Testis (tissue), 3 donors: ENCODE measurements around the gene OR7G1. TPM values are rescaled to one million over a fixed set of nuclear protein-coding genes. Genes with fewer than 3 reads are reported as not detected.

Experiments
- DNase-seq: peaks from one replicate; pipeline ENCODE4 v3.0.0-alpha.2; 2019
- H3K27ac ChIP-seq, 2 donors: fragments of 200-600 bp; sonication (generic); one replicate each; pipeline ENCODE4 v1.5.1; 2019
- H3K27me3 ChIP-seq: fragments of 200-600 bp; sonication (generic); one replicate; pipeline ENCODE4 v1.5.1; 2019
- H3K36me3 ChIP-seq: fragments of 200-600 bp; sonication (generic); one replicate; pipeline ENCODE4 v1.5.1; 2017; ENCODE audit warnings: low read depth; ENCODE audit errors: missing control alignments
- H3K4me1 ChIP-seq: fragments of 200-600 bp; sonication (generic); one replicate; pipeline ENCODE4 v1.5.1; 2019
- H3K4me3 ChIP-seq, 2 donors: fragments of 200-600 bp; sonication (generic); one replicate each; pipeline ENCODE4 v1.5.1; 2017 to 2019
- H3K9me3 ChIP-seq: fragments of 200-600 bp; sonication (generic); one replicate; pipeline ENCODE4 v1.5.1; 2017
- POLR2A ChIP-seq: fragments of 450-650 bp; IDR thresholded peaks from one replicate; pipeline ENCODE4 v1.6.1; 2017; ENCODE audit warnings: antibody characterized with exemption, mild to moderate bottlenecking, moderate library complexity
- WGBS, 2 donors: methylation state at CpG; one replicate each; pipeline ENCODE4 v1.1.5; 2018; 5-methylcytosine and 5-hydroxymethylcytosine counted together
- intact Hi-C: fragments of 100-400 bp; cut with DNase I; formaldehyde crosslinking; loops from one replicate; pipeline ENCODE4 v1.15.1; 2023; ENCODE audit warnings: low total_unique reads
- polyA plus RNA-seq: library from polyadenylated mRNA; stranded (reverse); fragments of 350-450 nt; fragmentation: Illumina TruSeq; extraction: RNeasy Lipid Tissue Mini Kit (QIAGEN cat#74804); gene quantifications from one replicate; pipeline ENCODE4 v1.2.3, GENCODE V29; 2014; ENCODE audit warnings: low read depth, low replicate concordance; ENCODE audit not compliant: insufficient read depth
- total RNA-seq, 2 donors: library from RNA; depleted of rRNA; stranded (reverse); fragments of >200 nt; gene quantifications; one replicate each; pipeline ENCODE4 v1.2.3, GENCODE V29; 2016
- TF ChIP-seq, protein P1 (sequence below), 3 experiments: fragments of 450-650 bp in 2 of 3; fragments of 200-600 bp in 1 of 3; sonication (generic) in 1 of 3; IDR thresholded peaks; one replicate each; pipeline ENCODE4 v1.5.1; 2016 to 2019; ENCODE audit warnings: antibody characterized with exemption in 3 of 3, mild to moderate bottlenecking in 2 of 3, moderate library complexity in 1 of 3

The OR7G1 gene
- total and polyA plus RNA-seq, 3 donors from 2014 or later = not detected

- H3K4me1 ChIP-seq = no peaks in the 10 kb centered on the region
- no peaks in the 10 kb centered on the region for H3K36me3 ChIP-seq
- 93 to 96% methylated on average over 4 of the region's 4 CpGs for WGBS, 2 donors
- TF ChIP-seq, protein P1, sequence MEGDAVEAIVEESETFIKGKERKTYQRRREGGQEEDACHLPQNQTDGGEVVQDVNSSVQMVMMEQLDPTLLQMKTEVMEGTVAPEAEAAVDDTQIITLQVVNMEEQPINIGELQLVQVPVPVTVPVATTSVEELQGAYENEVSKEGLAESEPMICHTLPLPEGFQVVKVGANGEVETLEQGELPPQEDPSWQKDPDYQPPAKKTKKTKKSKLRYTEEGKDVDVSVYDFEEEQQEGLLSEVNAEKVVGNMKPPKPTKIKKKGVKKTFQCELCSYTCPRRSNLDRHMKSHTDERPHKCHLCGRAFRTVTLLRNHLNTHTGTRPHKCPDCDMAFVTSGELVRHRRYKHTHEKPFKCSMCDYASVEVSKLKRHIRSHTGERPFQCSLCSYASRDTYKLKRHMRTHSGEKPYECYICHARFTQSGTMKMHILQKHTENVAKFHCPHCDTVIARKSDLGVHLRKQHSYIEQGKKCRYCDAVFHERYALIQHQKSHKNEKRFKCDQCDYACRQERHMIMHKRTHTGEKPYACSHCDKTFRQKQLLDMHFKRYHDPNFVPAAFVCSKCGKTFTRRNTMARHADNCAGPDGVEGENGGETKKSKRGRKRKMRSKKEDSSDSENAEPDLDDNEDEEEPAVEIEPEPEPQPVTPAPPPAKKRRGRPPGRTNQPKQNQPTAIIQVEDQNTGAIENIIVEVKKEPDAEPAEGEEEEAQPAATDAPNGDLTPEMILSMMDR (IDR thresholded peaks at IDR 0.05) = no peak
- TF ChIP-seq POLR2A = no peak
- no peaks in the 10 kb centered on the region for H3K9me3 ChIP-seq
- DNase-seq = no peak
- no peak overlapping the region for H3K4me3 ChIP-seq
- intact Hi-C loops = no loop called here
- no peak overlapping the region for H3K27ac ChIP-seq
- H3K27me3 ChIP-seq = no peaks in the 10 kb centered on the region
Observed at GRCh38 chr19:9155591-9155990, 40.0 kb upstream of the OR7G1 start.

GRCh38 chr19:9151367-9151766 lies 35.8 kb upstream of the OR7G1 start:
- WGBS, 2 donors = 85 to 96% methylated on average over 5 of the region's 5 CpGs
- TF ChIP-seq, protein P1 (IDR thresholded peaks at IDR 0.05) = no peak
- no peak for DNase-seq
- H3K4me1 ChIP-seq = no peaks in the 10 kb centered on the region
- H3K36me3 ChIP-seq = no peaks in the 10 kb centered on the region
- H3K27ac ChIP-seq = no peak overlapping the region
- no peaks in the 10 kb centered on the region for H3K27me3 ChIP-seq
- no peaks in the 10 kb centered on the region for H3K9me3 ChIP-seq
- intact Hi-C loops = no loop called here
- H3K4me3 ChIP-seq = no peak overlapping the region

DNA sequence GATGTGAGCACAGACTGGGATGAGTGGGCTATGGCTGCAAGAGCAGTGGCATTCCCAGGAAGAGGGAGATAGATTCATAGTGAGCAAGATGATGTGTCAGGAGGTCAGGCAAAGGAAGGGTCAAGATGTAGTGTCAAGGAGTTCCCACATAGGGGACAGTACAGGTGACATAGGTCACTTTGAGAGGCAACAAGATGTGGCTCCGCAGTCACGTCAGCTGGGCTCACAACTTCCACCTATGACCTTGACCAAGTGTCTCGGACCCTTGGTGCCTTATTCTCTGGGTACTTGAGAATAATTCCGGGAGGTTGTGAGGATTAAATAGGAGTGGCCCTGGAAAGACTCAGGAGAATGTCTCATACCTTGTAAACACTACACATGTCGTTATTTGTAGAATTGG lies 35.1 kb upstream of the OR7G1 start:
- H3K36me3 ChIP-seq = no peaks in the 10 kb centered on the region

GRCh38 chr19:9149997-9150396 lies 34.4 kb upstream of the OR7G1 start:
- Histone ChIP-seq H3K27me3 (no peaks in the 10 kb centered on the region), H3K36me3 (no peaks in the 10 kb centered on the region), H3K27ac (no peak overlapping the region), H3K4me1 (no peaks in the 10 kb centered on the region), H3K4me3 (no peak overlapping the region), H3K9me3 (no peaks in the 10 kb centered on the region)
- intact Hi-C loops = no loop called here
- DNase-seq = no peak
- TF ChIP-seq, protein P1 (IDR thresholded peaks at IDR 0.05) = no peak
- TF ChIP-seq POLR2A = no peak
- WGBS, 2 donors = 88 to 94% methylated on average over 4 of the region's 4 CpGs

More for the DNA sequence above, 35.1 kb upstream of the OR7G1 start:
- Histone ChIP-seq H3K4me3 (no peak overlapping the region), H3K9me3 (no peaks in the 10 kb centered on the region), H3K27me3 (no peaks in the 10 kb centered on the region), H3K27ac (no peak overlapping the region), H3K4me1 (no peaks in the 10 kb centered on the region)
- no peak for DNase-seq
- TF ChIP-seq POLR2A = no peak
- 93 to 94% methylated on average over 5 of the region's 5 CpGs for WGBS, 2 donors
- intact Hi-C loops = no loop called here

DNA sequence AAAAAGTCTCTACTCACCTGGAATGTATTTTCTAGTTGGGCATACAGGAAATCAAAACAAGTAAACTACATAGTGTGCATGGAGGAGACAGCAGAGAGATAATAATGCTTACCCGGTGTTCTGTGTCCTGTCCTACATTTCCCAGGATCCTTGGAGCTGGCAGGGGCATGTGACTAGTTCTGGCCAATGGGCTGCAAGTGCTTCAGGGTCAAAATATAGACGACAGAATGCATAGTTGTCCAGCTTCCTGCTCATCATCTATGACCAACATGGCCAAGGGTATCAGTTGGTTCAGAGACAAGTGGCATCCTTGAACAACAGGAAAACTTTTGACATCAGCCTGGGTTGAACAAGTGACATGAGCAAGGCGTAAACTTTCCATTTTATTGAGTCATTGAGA lies 33.1 kb upstream of the OR7G1 start:
- Histone ChIP-seq H3K4me3 (no peak overlapping the region), H3K9me3 (no peaks in the 10 kb centered on the region), H3K36me3 (no peaks in the 10 kb centered on the region), H3K27ac (no peak overlapping the region), H3K4me1 (no peaks in the 10 kb centered on the region), H3K27me3 (no peaks in the 10 kb centered on the region)
- WGBS, 2 donors = 92% methylated on average over 3 of the region's 3 CpGs
- no peak for DNase-seq
- no peak for TF ChIP-seq POLR2A
- TF ChIP-seq, protein P1 (IDR thresholded peaks at IDR 0.05) = no peak
- intact Hi-C loops = no loop called here
